ENCODE results near the gene RBCK1. TPM values are rescaled to one million over a fixed set of nuclear protein-coding genes. Genes with fewer than 3 reads are reported as not detected.

The RBCK1 gene
- total and polyA plus RNA-seq, 10 of the 15 experiments (the other 5 are each of a cell fraction or from before 2014, with no cell fraction given): 14.1 to 99.7 (median 76.0) TPM

- Histone ChIP-seq H3K27ac (ENCODE audit: control insufficient read depth, insufficient read depth) (peak overlapping the region; percentile 27), H3K9ac (ENCODE audit: control insufficient read depth, insufficient read depth, low read length) (no peak overlapping the region), H3K4me2 (ENCODE audit: control insufficient read depth, insufficient read depth) (peak overlapping the region; percentile 44), H3K9me3 (replicated peaks; ENCODE audit: control insufficient read depth, insufficient read depth, low read length) (no peaks in the 10 kb centered on the region), H3K27me3 (replicated peaks in 1 of 2; ENCODE audit: control insufficient read depth in 2 of 2, insufficient read depth in 2 of 2, low read length in 1 of 2) (no peaks in the 10 kb centered on the region), H4K20me1 (ENCODE audit: control insufficient read depth, insufficient read depth) (no peaks in the 10 kb centered on the region), H2AFZ (ENCODE audit: control insufficient read depth, low read depth, low read length) (no peak overlapping the region), H3K4me3 (no peak overlapping the region), H3K79me2 (ENCODE audit: control insufficient read depth, insufficient read depth, low read length) (no peaks in the 10 kb centered on the region), H3K36me3 (ENCODE audit: control insufficient read depth in 2 of 2, insufficient read depth in 2 of 2, low read length in 1 of 2) (peaks cover 24 to 47% of the 10 kb centered on the region in 2 experiments), H3K4me1 (ENCODE audit: control insufficient read depth, insufficient read depth, low read length) (peaks cover 34% of the 10 kb centered on the region)
- 12% methylated on average over 18 of the region's 18 CpGs for WGBS (ENCODE audit: insufficient coverage, insufficient replicate concordance, low lambda C conversion rate, missing lambda C conversion rate)
- in situ Hi-C loops (cut with MboI): no loop called here
- DNase-seq (ENCODE audit: low read depth, low spot score) (peak; percentile 13), ATAC-seq (peak; percentile 17), FAIRE-seq (no peak)
- no TSS peak for BruUV-seq (replicated peaks)
- ChIA-PET POLR2A (interaction anchor here (0.5 kb wide), 1 partner anchor 45 kb away, joined by 6 read pairs; no protein-coding TSS in a partner anchor), CTCF (interaction anchor here (1.5 kb wide), 1 partner anchor 67 kb away, joined by 4 read pairs; no protein-coding TSS in a partner anchor), RAD21 (ENCODE audit: unreplicated experiment) (no interaction called here), SMC1A (ENCODE audit: uncharacterized antibody, unreplicated experiment) (interaction anchor here (0.6 to 1.5 kb wide), 2 partner anchors 83 to 331 kb away, joined by 3 to 5 read pairs; no protein-coding TSS in a partner anchor)
- intact Hi-C loops (cut with micrococcal nuclease; ENCODE audit: unreplicated experiment): no loop called here
- TF ChIP-seq FOS (IDR thresholded peaks at IDR 0.05; ENCODE audit: borderline replicate concordance, extremely low read depth, insufficient read length): no peak
- no peak for TF ChIP-seq ZNF592 (IDR thresholded peaks at IDR 0.05)
- TF ChIP-seq, protein P1, sequence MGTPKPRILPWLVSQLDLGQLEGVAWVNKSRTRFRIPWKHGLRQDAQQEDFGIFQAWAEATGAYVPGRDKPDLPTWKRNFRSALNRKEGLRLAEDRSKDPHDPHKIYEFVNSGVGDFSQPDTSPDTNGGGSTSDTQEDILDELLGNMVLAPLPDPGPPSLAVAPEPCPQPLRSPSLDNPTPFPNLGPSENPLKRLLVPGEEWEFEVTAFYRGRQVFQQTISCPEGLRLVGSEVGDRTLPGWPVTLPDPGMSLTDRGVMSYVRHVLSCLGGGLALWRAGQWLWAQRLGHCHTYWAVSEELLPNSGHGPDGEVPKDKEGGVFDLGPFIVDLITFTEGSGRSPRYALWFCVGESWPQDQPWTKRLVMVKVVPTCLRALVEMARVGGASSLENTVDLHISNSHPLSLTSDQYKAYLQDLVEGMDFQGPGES (IDR thresholded peaks at IDR 0.05): no peak
- no peak for TF ChIP-seq YY1 (IDR thresholded peaks at IDR 0.05; ENCODE audit: low read depth, low read length)
- no peak for TF ChIP-seq RBBP5 (conservative IDR thresholded peaks at IDR 0.05)
- no peak for TF ChIP-seq NR2C1 (IDR thresholded peaks at IDR 0.05)
- TF ChIP-seq SMC3 (IDR thresholded peaks at IDR 0.05; ENCODE audit: borderline replicate concordance, low read length): no peak
- TF ChIP-seq LARP7 (IDR thresholded peaks at IDR 0.05): no peak
- TF ChIP-seq BMI1 (IDR thresholded peaks at IDR 0.05; ENCODE audit: borderline replicate concordance): no peak
- no peak for TF ChIP-seq SIX5 (IDR thresholded peaks at IDR 0.05; ENCODE audit: low read depth, low read length, severe bottlenecking)
- TF ChIP-seq SMARCA5 (IDR thresholded peaks at IDR 0.05): no peak
- TF ChIP-seq, protein P2, sequence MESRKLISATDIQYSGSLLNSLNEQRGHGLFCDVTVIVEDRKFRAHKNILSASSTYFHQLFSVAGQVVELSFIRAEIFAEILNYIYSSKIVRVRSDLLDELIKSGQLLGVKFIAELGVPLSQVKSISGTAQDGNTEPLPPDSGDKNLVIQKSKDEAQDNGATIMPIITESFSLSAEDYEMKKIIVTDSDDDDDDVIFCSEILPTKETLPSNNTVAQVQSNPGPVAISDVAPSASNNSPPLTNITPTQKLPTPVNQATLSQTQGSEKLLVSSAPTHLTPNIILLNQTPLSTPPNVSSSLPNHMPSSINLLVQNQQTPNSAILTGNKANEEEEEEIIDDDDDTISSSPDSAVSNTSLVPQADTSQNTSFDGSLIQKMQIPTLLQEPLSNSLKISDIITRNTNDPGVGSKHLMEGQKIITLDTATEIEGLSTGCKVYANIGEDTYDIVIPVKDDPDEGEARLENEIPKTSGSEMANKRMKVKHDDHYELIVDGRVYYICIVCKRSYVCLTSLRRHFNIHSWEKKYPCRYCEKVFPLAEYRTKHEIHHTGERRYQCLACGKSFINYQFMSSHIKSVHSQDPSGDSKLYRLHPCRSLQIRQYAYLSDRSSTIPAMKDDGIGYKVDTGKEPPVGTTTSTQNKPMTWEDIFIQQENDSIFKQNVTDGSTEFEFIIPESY (IDR thresholded peaks at IDR 0.05): no peak
- TF ChIP-seq EGR1 (IDR thresholded peaks at IDR 0.05; ENCODE audit: borderline replicate concordance in 1 of 2, low read depth in 2 of 2, low read length in 2 of 2): peak in 1 of 2 experiments; percentile 30; a peak in 1 of 3 replicates
- no peak; the same call in 1 of the 2 replicates for TF ChIP-seq MTA3 (IDR thresholded peaks at IDR 0.05; ENCODE audit: borderline replicate concordance, low read length)
- no peak for TF ChIP-seq EP300 (IDR thresholded peaks at IDR 0.05; ENCODE audit: borderline replicate concordance in 1 of 2, control insufficient read depth in 1 of 2, low read depth in 2 of 2, low read length in 2 of 2)
- TF ChIP-seq EED (IDR thresholded peaks at IDR 0.05; ENCODE audit: low read depth): peak; percentile 12; the same call in 1 of the 2 replicates
These were observed 30.7 kb downstream of the RBCK1 start for GRCh38 chr20:438571-439469.

Measured in GM12878 (cell line).